H1 (cell line): ENCODE measurements around the gene RB1. TPM values are rescaled to one million over a fixed set of nuclear protein-coding genes. Genes with fewer than 3 reads are reported as not detected.

Experiments used
- CTCF ChIA-PET: fragments of 300-600 bp; sonication (Branson Sonifier 250); formaldehyde crosslinking; loops from one replicate; lab custom pipeline; 2021; ENCODE audit not compliant: partially characterized antibody; lab: Charles Lee
- POLR2A ChIA-PET: fragments of 300-600 bp; sonication (Branson Sonifier 250); formaldehyde crosslinking; loops from one replicate; lab custom pipeline; 2021; ENCODE audit warnings: inconsistent platforms; ENCODE audit not compliant: partially characterized antibody; lab: Charles Lee
- DNase-seq, 2 experiments: peaks; one replicate each; pipeline versions ENCODE4 v3.0.0 to v3.0.0-alpha.2; 2010 to 2022; ENCODE audit warnings: low spot score in 2 of 2, low read depth in 1 of 2, mixed read lengths in 1 of 2
- FAIRE-seq: peaks from 2 replicates; lab custom pipeline; 2011; peaks lifted over from hg19 to GRCh38; lab: Jason Lieb, UNC
- H2AFZ ChIP-seq: 2 replicates; pipeline ENCODE4 v1.8.1; 2012; ENCODE audit warnings: low read length, inconsistent platforms
- H2AK5ac ChIP-seq: 2 replicates; pipeline ENCODE4 v1.6.1; 2013; ENCODE audit warnings: low read depth, low read length
- H2BK120ac ChIP-seq: replicated peaks from 2 replicates; pipeline ENCODE3; 2013; ENCODE audit warnings: low read depth, low read length, inconsistent platforms
- H2BK12ac ChIP-seq: 2 replicates; pipeline ENCODE4 v1.6.1; 2013; ENCODE audit warnings: low read depth, low read length
- H2BK15ac ChIP-seq: 2 replicates; pipeline ENCODE4 v1.6.1; 2013; ENCODE audit warnings: low read length
- H2BK20ac ChIP-seq: 2 replicates; pipeline ENCODE4 v1.6.1; 2013; ENCODE audit warnings: low read length
- H2BK5ac ChIP-seq: 2 replicates; pipeline ENCODE4 v1.6.1; 2013; ENCODE audit warnings: low read depth, low read length
- H3K14ac ChIP-seq: 2 replicates; pipeline ENCODE4 v1.6.1; 2013; ENCODE audit warnings: inconsistent platforms; ENCODE audit not compliant: insufficient read length
- H3K18ac ChIP-seq: 2 replicates; pipeline ENCODE4 v1.6.1; 2013; ENCODE audit warnings: low read length; ENCODE audit errors: extremely low read depth
- H3K23ac ChIP-seq: 2 replicates; pipeline ENCODE4 v1.6.1; 2013; ENCODE audit warnings: inconsistent platforms; ENCODE audit not compliant: insufficient read length
- H3K23me2 ChIP-seq: 2 replicates; pipeline ENCODE4 v1.6.1; 2013; ENCODE audit warnings: low read depth, low read length
- H3K27ac ChIP-seq: 2 replicates; pipeline ENCODE4 v1.6.1; 2011; ENCODE audit warnings: low read depth, low read length, inconsistent platforms
- H3K27me3 ChIP-seq, 4 experiments: replicated peaks in 1 of 4; 1 replicate in 1 of 4; 2 replicates in 3 of 4; pipeline versions ENCODE4 v1.6.1 to v1.8.1; 2011 to 2013; ENCODE audit warnings: low read length in 3 of 4, mild to moderate bottlenecking in 3 of 4, inconsistent platforms in 2 of 4, mixed read lengths in 2 of 4, moderate library complexity in 1 of 4; ENCODE audit not compliant: control insufficient read depth in 3 of 4, insufficient read depth in 3 of 4; ENCODE audit errors: extremely low read depth in 1 of 4
- H3K36me3 ChIP-seq, 4 experiments: 2 replicates each; pipeline versions ENCODE4 v1.6.1 to v1.8.1; 2011 to 2013; ENCODE audit warnings: mild to moderate bottlenecking in 4 of 4, low read length in 3 of 4, moderate library complexity in 2 of 4, control low read depth in 1 of 4, inconsistent platforms in 1 of 4; ENCODE audit not compliant: insufficient read depth in 4 of 4, control insufficient read depth in 2 of 4
- H3K4ac ChIP-seq: replicated peaks from 2 replicates; pipeline ENCODE3; 2013; ENCODE audit warnings: low read length, low read depth, mixed read lengths, inconsistent platforms; ENCODE audit not compliant: insufficient read length
- H3K4me1 ChIP-seq, 4 experiments: replicated peaks in 1 of 4; 1 replicate in 1 of 4; 2 replicates in 3 of 4; pipeline versions ENCODE4 v1.6.1 to v1.8.1; 2011 to 2013; ENCODE audit warnings: low read length in 3 of 4, inconsistent platforms in 2 of 4, mixed read lengths in 1 of 4; ENCODE audit not compliant: insufficient read depth in 4 of 4, control insufficient read depth in 3 of 4
- H3K4me2 ChIP-seq, 2 experiments: 2 replicates each; pipeline versions ENCODE4 v1.6.1 to v1.8.1; 2011 to 2013; ENCODE audit warnings: low read depth in 2 of 2, low read length in 2 of 2, control low read depth in 1 of 2, inconsistent platforms in 1 of 2, mild to moderate bottlenecking in 1 of 2; ENCODE audit not compliant: insufficient read depth in 1 of 2
- H3K4me3 ChIP-seq, 4 experiments: fragments of 200-600, 300-600 bp in 1 of 4; sonication (generic), shearing (Covaris generic), sonication (Bioruptor Twin) in 1 of 4; 2 replicates each; pipeline versions ENCODE4 v1.5.1 to v1.8.1; 2011 to 2016; ENCODE audit warnings: low read length in 4 of 4, low read depth in 3 of 4, control low read depth in 2 of 4, inconsistent platforms in 2 of 4, mild to moderate bottlenecking in 2 of 4, mixed read lengths in 1 of 4, moderate library complexity in 1 of 4; ENCODE audit not compliant: insufficient read depth in 2 of 4; ENCODE audit errors: extremely low read depth in 1 of 4
- H3K56ac ChIP-seq: replicated peaks from 2 replicates; pipeline ENCODE3; 2013; ENCODE audit warnings: low read depth, mild to moderate bottlenecking, mixed read lengths, low read length, inconsistent platforms; ENCODE audit not compliant: insufficient read length
- H3K79me1 ChIP-seq: 2 replicates; pipeline ENCODE4 v1.6.1; 2013; ENCODE audit warnings: low read depth, low read length, control low read depth
- H3K79me2 ChIP-seq, 2 experiments: 2 replicates each; pipeline versions ENCODE4 v1.6.1 to v1.8.1; 2012 to 2013; ENCODE audit warnings: low read length in 2 of 2, mild to moderate bottlenecking in 2 of 2, inconsistent platforms in 1 of 2; ENCODE audit not compliant: insufficient read depth in 2 of 2, control insufficient read depth in 1 of 2
- H3K9ac ChIP-seq, 4 experiments: replicated peaks in 1 of 4; 1 replicate in 1 of 4; 2 replicates in 3 of 4; pipeline versions ENCODE4 v1.6.1 to v1.8.1; 2011 to 2013; ENCODE audit warnings: low read depth in 3 of 4, low read length in 3 of 4, control low read depth in 2 of 4, mild to moderate bottlenecking in 2 of 4, moderate library complexity in 2 of 4, inconsistent platforms in 1 of 4; ENCODE audit errors: extremely low read depth in 1 of 4
- H3K9me3 ChIP-seq, 2 experiments: 2 replicates each; pipeline versions ENCODE4 v1.6.1 to v1.8.1; 2012 to 2013; ENCODE audit warnings: mild to moderate bottlenecking in 2 of 2, moderate library complexity in 2 of 2, control low read depth in 1 of 2, inconsistent platforms in 1 of 2, low read depth in 1 of 2, low read length in 1 of 2, mixed read lengths in 1 of 2; ENCODE audit not compliant: insufficient read depth in 2 of 2
- H4K20me1 ChIP-seq, 2 experiments: replicated peaks in 1 of 2; 2 replicates each; pipeline versions ENCODE3 to v1.8.1; 2011 to 2013; ENCODE audit warnings: inconsistent platforms in 2 of 2, low read length in 2 of 2, mild to moderate bottlenecking in 1 of 2; ENCODE audit not compliant: insufficient read depth in 2 of 2, control insufficient read depth in 1 of 2
- H4K5ac ChIP-seq: 2 replicates; pipeline ENCODE4 v1.6.1; 2013; ENCODE audit warnings: low read length, low read depth, mixed read lengths, inconsistent platforms; ENCODE audit not compliant: insufficient read length
- H4K8ac ChIP-seq: 2 replicates; pipeline ENCODE4 v1.8.0; 2013; ENCODE audit warnings: mild to moderate bottlenecking, moderate library complexity, low read length, inconsistent platforms; ENCODE audit not compliant: insufficient read depth; ENCODE audit errors: extremely low read depth
- H4K91ac ChIP-seq: replicated peaks from 2 replicates; pipeline ENCODE3; 2013; ENCODE audit warnings: low read length, mixed read lengths, inconsistent platforms; ENCODE audit not compliant: insufficient read length
- ASH2L ChIP-seq: fragments of 200-600, 300-600 bp; sonication (generic); IDR thresholded peaks from one replicate; pipeline ENCODE4 v1.7.1; 2017; ENCODE audit warnings: low read length
- BRCA1 ChIP-seq: IDR thresholded peaks from 2 replicates; pipeline ENCODE4 v1.6.1; 2012; ENCODE audit warnings: low read depth, low read length, improper control_type of control experiment
- CHD2 ChIP-seq: IDR thresholded peaks from 2 replicates; pipeline ENCODE4 v1.6.1; 2012; ENCODE audit warnings: low read length, improper control_type of control experiment
- GTF2F1 ChIP-seq: IDR thresholded peaks from 2 replicates; pipeline ENCODE4 v1.6.1; 2012; ENCODE audit warnings: low read depth, low read length, improper control_type of control experiment, borderline replicate concordance
- HDAC2 ChIP-seq, 2 experiments: fragments of 300-600 bp in 1 of 2; sonication (generic) in 1 of 2; IDR thresholded peaks; 2 replicates each; pipeline ENCODE4 v1.6.1; 2011 to 2012; ENCODE audit warnings: low read depth in 2 of 2, low read length in 2 of 2, mild to moderate bottlenecking in 2 of 2, moderate library complexity in 2 of 2, borderline replicate concordance in 1 of 2, inconsistent platforms in 1 of 2
- KDM4A ChIP-seq: IDR thresholded peaks from one replicate; pipeline ENCODE4 v1.7.1; 2012; ENCODE audit warnings: low read depth, mild to moderate bottlenecking, moderate library complexity, low read length, inconsistent platforms; ENCODE audit not compliant: severe bottlenecking
- RBBP5 ChIP-seq: IDR thresholded peaks from 2 replicates; pipeline ENCODE4 v1.7.1; 2012; ENCODE audit warnings: low read depth, mild to moderate bottlenecking, inconsistent platforms, low read length, moderate library complexity, borderline replicate concordance
- RNF2 ChIP-seq: fragments of 200-900, 300-1000 bp; sonication (generic); IDR thresholded peaks from 2 replicates; pipeline ENCODE4 v1.7.1; 2016; ENCODE audit warnings: borderline replicate concordance, low read depth, mild to moderate bottlenecking, antibody characterized with exemption, low read length; ENCODE audit not compliant: poor library complexity, severe bottlenecking; ENCODE audit errors: missing control alignments
- TAF7 ChIP-seq: optimal IDR thresholded peaks from 2 replicates; pipeline ENCODE3; 2011; ENCODE audit warnings: low read depth, mild to moderate bottlenecking, inconsistent platforms, low read length, moderate library complexity, borderline replicate concordance
- TBP ChIP-seq: IDR thresholded peaks from 2 replicates; pipeline ENCODE4 v1.6.1; 2011; ENCODE audit warnings: low read depth, low read length, improper control_type of control experiment
- TCF12 ChIP-seq: IDR thresholded peaks from 2 replicates; pipeline ENCODE4 v1.6.1; 2011; ENCODE audit warnings: low read depth, mild to moderate bottlenecking, low read length
- ZNF274 ChIP-seq: IDR thresholded peaks from 2 replicates; pipeline ENCODE4 v1.7.0; 2012; ENCODE audit warnings: low read length, borderline replicate concordance; ENCODE audit errors: extremely low read depth
- WGBS, 2 experiments: shearing (Covaris generic) in 1 of 2; methylation state at CpG; one replicate each; pipeline versions ENCODE4 v1.1.6 to v1.1.7; 2013 to 2015; ENCODE audit warnings: low lambda C conversion rate in 2 of 2, mixed read lengths in 2 of 2, inconsistent platforms in 1 of 2, low coverage in 1 of 2, missing lambda C conversion rate in 1 of 2; ENCODE audit not compliant: insufficient replicate concordance in 2 of 2, insufficient coverage in 1 of 2, insufficient read length in 1 of 2; ENCODE audit errors: extremely low coverage in 1 of 2, missing lambda C conversion rate in 1 of 2; 5-methylcytosine and 5-hydroxymethylcytosine counted together
- polyA plus RNA-seq, 7 experiments: library from polyadenylated mRNA; depleted of rRNA in 3 of 7; stranded (reverse) in 5 of 7; unstranded in 2 of 7; fragments of >200 nt in 5 of 7; fragments of 200-250 nt in 2 of 7; gene quantifications; 1 replicate in 5 of 7; 2 replicates in 1 of 7; 4 replicates in 1 of 7; pipeline versions ENCODE4 v1.2.1 to v1.2.3, GENCODE V29; 2011 to 2013; ENCODE audit warnings: missing spikeins in 2 of 7, mixed read lengths in 2 of 7
- total RNA-seq: library from RNA; stranded (reverse); fragmentation: NEBNext Ultra II Directional; extraction: Animal tissue kit (Norgen Biotek cat#: 25700); gene quantifications from 2 replicates; pipeline ENCODE4 v1.2.1, GENCODE V29; 2021

RB1 gene
- total and polyA plus RNA-seq, 2 of the 8 experiments (the other 6 are each of a cell fraction or from before 2014, with no cell fraction given) = 4.1 to 17.5 TPM

GRCh38 chr13:48320891-48321510 is 17.4 kb downstream of the RB1 start:
- POLR2A ChIA-PET = no interaction called here
- Histone ChIP-seq H3K9me3 (peaks cover 4 to 6% of the 10 kb centered on the region in 2 experiments; a peak in 1 of 4 replicates), H2BK12ac (no peak overlapping the region), H3K23ac (no peak overlapping the region), H2BK5ac (no peak overlapping the region), H3K56ac (no peak overlapping the region), H4K91ac (no peak overlapping the region), H2BK20ac (no peak overlapping the region), H3K4ac (no peak overlapping the region), H3K18ac (no peak overlapping the region), H4K20me1 (no peaks in the 10 kb centered on the region), H3K27ac (no peak overlapping the region), H3K79me2 (no peaks in the 10 kb centered on the region), H3K27me3 (no peaks in the 10 kb centered on the region), H4K8ac (no peak overlapping the region), H3K79me1 (no peaks in the 10 kb centered on the region), H3K36me3 (peaks cover 0 to 5% (median 0%) of the 10 kb centered on the region in 4 experiments; a peak in 1 of 8 replicates), H2AFZ (no peak overlapping the region), H3K23me2 (no peaks in the 10 kb centered on the region; the same call in 1 of the 2 replicates), H3K9ac (no peak overlapping the region), H2BK120ac (no peak overlapping the region), H2BK15ac (no peak overlapping the region), H4K5ac (no peak overlapping the region), H3K4me2 (no peak overlapping the region), H2AK5ac (no peak overlapping the region), H3K4me3 (no peak overlapping the region), H3K4me1 (no peaks in the 10 kb centered on the region; a peak in 1 of 7 replicates)
- FAIRE-seq = no peak
- 97% methylated on average over 35 of the region's 35 CpGs; no CpG with 5 or more reads in 1 of the 2 experiments for whole genome bisulfite sequencing, 2 experiments
- DNase-seq = no peak
- TF ChIP-seq KDM4A (no peak), GTF2F1 (no peak), ASH2L (no peak), CHD2 (no peak), RBBP5 (no peak), RNF2 (no peak), TBP (no peak), TAF7 (no peak), BRCA1 (no peak), HDAC2 (IDR thresholded peaks at IDR 0.05; ENCODE audit: borderline replicate concordance in 1 of 2, low read depth in 2 of 2, low read length in 2 of 2) (no peak), ZNF274 (no peak), TCF12 (no peak)
- TF ChIP-seq, all 59 proteins: peak for 0
- CTCF ChIA-PET = interaction anchor here (0.9 kb wide), 1 partner anchor 258 kb away, joined by 3 read pairs; no protein-coding TSS in a partner anchor
- H3K14ac ChIP-seq = no peak overlapping the region
